Natural killer cell (primary cell): ENCODE measurements around the gene PDE6A. TPM values are rescaled to one million over a fixed set of nuclear protein-coding genes. Genes with fewer than 3 reads are reported as not detected.
A peak's percentile ranks its signal among the peaks of the same experiment; 100 is the strongest.

Source experiments
- ATAC-seq, 3 donors: fragments of 150-1000 bp in 2 of 3; fragments of 200-7000 bp in 1 of 3; cut with Tn5 transposase; 1 replicate in 1 of 3; 2 replicates in 2 of 3; pipeline ENCODE4 v1.10.0; 2021; ENCODE audit warnings: mild to moderate bottlenecking in 2 of 3, moderate library complexity in 2 of 3
- DNase-seq, 2 donors: peaks; one replicate each; pipeline versions ENCODE4 v3.0.0 to v3.0.0-alpha.2; 2013 to 2021; ENCODE audit warnings: mixed read lengths in 1 of 2
- H3K27ac ChIP-seq: one replicate; pipeline ENCODE4 v1.5.1; 2013; ENCODE audit warnings: mild to moderate bottlenecking, low read length
- H3K27me3 ChIP-seq: one replicate; pipeline ENCODE4 v1.6.1; 2013; ENCODE audit warnings: low read length; ENCODE audit not compliant: control insufficient read depth, insufficient read depth
- H3K36me3 ChIP-seq: one replicate; pipeline ENCODE4 v1.6.1; 2013; ENCODE audit warnings: low read length; ENCODE audit not compliant: control insufficient read depth, insufficient read depth
- H3K4me1 ChIP-seq: one replicate; pipeline ENCODE4 v1.6.1; 2013; ENCODE audit warnings: low read length; ENCODE audit not compliant: control insufficient read depth, insufficient read depth
- H3K4me3 ChIP-seq: one replicate; pipeline ENCODE4 v1.5.1; 2013; ENCODE audit warnings: low read length
- H3K9me3 ChIP-seq: one replicate; pipeline ENCODE4 v1.6.1; 2013; ENCODE audit warnings: low read length; ENCODE audit not compliant: control insufficient read depth, insufficient read depth
- H3K27ac Mint-ChIP-seq, 2 donors: one replicate each; pipeline ENCODE4 v1.8.0; 2022; ENCODE audit warnings: mild to moderate bottlenecking in 2 of 2, mixed read lengths in 2 of 2, moderate library complexity in 1 of 2
- H3K27me3 Mint-ChIP-seq, 2 donors: one replicate each; pipeline ENCODE4 v1.8.0; 2022; ENCODE audit warnings: low read depth in 2 of 2, mixed read lengths in 2 of 2
- H3K36me3 Mint-ChIP-seq: one replicate; pipeline ENCODE4 v1.8.0; 2022; ENCODE audit warnings: mixed read lengths
- H3K4me1 Mint-ChIP-seq, 2 donors: one replicate each; pipeline ENCODE4 v1.8.0; 2022; ENCODE audit warnings: mixed read lengths in 2 of 2
- H3K4me3 Mint-ChIP-seq: one replicate; pipeline ENCODE4 v1.8.0; 2022; ENCODE audit warnings: mild to moderate bottlenecking, moderate library complexity, mixed read lengths
- H3K9me3 Mint-ChIP-seq, 2 donors: one replicate each; pipeline ENCODE4 v1.8.0; 2022; ENCODE audit warnings: mixed read lengths in 2 of 2
- WGBS: methylation state at CpG from one replicate; pipeline ENCODE4 v1.1.7; 2013; ENCODE audit warnings: missing lambda C conversion rate; ENCODE audit not compliant: insufficient coverage; 5-methylcytosine and 5-hydroxymethylcytosine counted together
- intact Hi-C: fragments of 100-400 bp; cut with micrococcal nuclease; formaldehyde crosslinking; loops from one replicate; pipeline ENCODE4 v1.14.2; 2022
- total RNA-seq, 4 donors: library from RNA; stranded (reverse); fragments of 120-200 nt in 1 of 4; gene quantifications; one replicate each; pipeline versions ENCODE4 v1.2.3 to v1.2.4, GENCODE V29; 2013 to 2022
- TF ChIP-seq, protein P1 (sequence below): fragments of 200-600 bp; IDR thresholded peaks from one replicate; pipeline ENCODE4 v1.8.0; 2022; ENCODE audit warnings: antibody characterized with exemption

The PDE6A gene
- total RNA-seq, 3 donors from 2014 or later (not counting 1 experiment from before 2014, with no cell fraction given), result not detected

DNA sequence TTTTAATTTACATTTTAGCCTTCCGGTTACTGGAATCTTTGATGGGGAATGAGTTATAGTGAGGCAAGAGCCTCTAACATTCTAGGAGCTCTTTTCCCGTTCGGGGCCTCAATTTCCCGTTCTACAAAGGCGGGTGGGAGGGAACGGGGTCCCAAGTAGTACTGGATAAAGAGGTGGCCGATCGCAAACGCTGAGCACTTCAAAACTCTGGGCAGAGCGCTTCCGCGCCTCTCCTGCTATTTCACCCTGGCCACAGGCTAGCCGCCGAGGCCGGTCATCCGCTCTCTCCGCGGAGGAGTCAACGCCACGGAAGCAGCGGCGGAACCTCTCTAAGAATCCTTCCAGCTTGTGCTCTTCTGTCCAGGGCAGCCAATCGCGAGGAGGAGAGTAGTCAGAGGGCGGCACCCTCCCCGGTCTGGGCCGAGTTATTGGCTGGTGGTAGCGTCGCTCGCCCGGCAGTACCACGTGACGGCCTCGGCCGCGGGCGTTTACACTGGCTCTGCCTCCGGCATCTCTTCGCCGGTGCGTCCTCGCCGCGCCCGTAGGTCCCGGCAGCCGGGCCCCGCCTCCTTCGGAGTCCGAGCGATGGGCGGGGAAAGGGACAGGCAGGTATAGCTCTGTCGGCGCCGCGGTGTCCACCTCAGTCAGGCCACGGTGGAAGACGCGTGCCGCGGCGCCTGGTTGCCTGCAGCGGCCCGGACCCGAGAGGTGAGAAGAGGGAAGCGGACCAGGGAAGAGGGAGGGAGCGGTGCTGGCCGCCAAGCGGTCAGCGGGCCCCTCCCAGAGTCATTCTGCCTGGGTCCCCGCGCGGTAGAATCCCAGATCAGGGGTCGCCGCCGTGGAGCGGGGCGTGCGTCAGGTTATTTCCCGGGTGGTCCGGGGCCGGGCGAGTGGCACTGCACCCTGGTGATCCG is 15.9 kb upstream of the PDE6A start, which contains the start of gene SLC26A2:
Gene SLC26A2 (plus strand): TSS at position 487 of the 914 bp plus-strand sequence. CDS start 16,895 bp downstream, outside the sequence.
- peak; percentile 91 to 96 for DNase-seq
- ATAC-seq, result peak; percentile 96 to 99 (median 98)
- Histone ChIP-seq H3K36me3 (no peaks in the 10 kb centered on the region), H3K4me1 (peaks cover 17% of the 10 kb centered on the region), H3K27ac (peak within 1 kb of the TSS; percentile 80), H3K27me3 (no peaks in the 10 kb centered on the region), H3K4me3 (peak within 1 kb of the TSS; percentile 87), H3K9me3 (no peaks in the 10 kb centered on the region)
- H3K27me3 Mint-ChIP-seq, result no peaks in the 10 kb centered on the region
- peak within 1 kb of the TSS; percentile 95 to 96 for H3K27ac Mint-ChIP-seq
- intact Hi-C loops, result loop anchor here (1.0 to 2.0 kb wide), 2 partner anchors 41 to 86 kb away; no protein-coding TSS in a partner anchor
- TF ChIP-seq, protein P1, sequence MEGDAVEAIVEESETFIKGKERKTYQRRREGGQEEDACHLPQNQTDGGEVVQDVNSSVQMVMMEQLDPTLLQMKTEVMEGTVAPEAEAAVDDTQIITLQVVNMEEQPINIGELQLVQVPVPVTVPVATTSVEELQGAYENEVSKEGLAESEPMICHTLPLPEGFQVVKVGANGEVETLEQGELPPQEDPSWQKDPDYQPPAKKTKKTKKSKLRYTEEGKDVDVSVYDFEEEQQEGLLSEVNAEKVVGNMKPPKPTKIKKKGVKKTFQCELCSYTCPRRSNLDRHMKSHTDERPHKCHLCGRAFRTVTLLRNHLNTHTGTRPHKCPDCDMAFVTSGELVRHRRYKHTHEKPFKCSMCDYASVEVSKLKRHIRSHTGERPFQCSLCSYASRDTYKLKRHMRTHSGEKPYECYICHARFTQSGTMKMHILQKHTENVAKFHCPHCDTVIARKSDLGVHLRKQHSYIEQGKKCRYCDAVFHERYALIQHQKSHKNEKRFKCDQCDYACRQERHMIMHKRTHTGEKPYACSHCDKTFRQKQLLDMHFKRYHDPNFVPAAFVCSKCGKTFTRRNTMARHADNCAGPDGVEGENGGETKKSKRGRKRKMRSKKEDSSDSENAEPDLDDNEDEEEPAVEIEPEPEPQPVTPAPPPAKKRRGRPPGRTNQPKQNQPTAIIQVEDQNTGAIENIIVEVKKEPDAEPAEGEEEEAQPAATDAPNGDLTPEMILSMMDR, result no peak
- no peaks in the 10 kb centered on the region for H3K36me3 Mint-ChIP-seq
- H3K4me1 Mint-ChIP-seq, result peaks cover 29 to 36% of the 10 kb centered on the region in 2 donors
- peak within 1 kb of the TSS; percentile 97 for H3K4me3 Mint-ChIP-seq
- H3K9me3 Mint-ChIP-seq, result no peaks in the 10 kb centered on the region
- under 1% methylated on average over 84 of the region's 84 CpGs for WGBS

DNA sequence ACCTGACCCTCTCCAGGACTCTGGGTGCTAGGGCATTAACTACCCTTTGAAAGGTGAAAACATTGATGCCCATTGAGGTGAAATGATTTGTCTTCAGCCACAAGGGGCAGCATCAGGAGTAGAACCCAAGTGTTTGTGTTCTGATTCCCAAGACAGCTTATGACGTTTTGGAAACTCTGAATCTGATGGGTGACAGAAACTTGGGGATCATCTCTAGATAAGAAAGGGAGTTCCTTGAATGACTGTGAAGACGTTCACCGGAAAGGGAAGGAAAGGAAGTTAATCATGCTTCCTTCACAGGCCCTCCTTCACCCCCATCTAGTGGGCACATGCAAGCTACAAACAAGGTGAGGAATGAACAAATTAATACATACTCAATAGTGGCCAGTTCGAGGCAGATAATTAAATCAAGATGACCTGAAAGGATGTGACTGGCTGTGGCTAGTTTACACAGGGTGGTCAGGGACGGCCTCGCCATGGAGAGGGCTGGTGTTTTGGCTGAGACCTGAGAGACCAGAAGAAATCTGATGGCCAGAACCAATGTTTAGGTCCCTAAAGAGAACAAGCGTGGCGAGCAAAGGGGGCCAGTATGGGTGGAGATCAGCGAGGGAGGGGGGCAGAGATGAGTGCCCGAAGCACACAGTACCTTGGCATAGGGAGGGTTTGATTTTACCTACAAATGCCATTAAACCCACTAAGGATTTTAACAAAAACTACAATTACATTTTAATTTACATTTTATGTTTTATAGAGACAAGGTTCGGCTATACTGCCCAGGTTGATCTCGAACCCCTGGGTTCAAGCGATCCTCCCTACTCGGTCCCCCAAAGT is 15.0 kb upstream of the PDE6A start:
- peaks cover 17% of the 10 kb centered on the region for H3K4me1 ChIP-seq
- H3K9me3 ChIP-seq, result no peaks in the 10 kb centered on the region
- Mint-ChIP-seq H3K27ac (peak overlapping the region; percentile 95 to 96), H3K4me3 (peak overlapping the region; percentile 97), H3K27me3 (peaks cover 0 to 3% of the 10 kb centered on the region in 2 donors), H3K36me3 (no peaks in the 10 kb centered on the region), H3K9me3 (no peaks in the 10 kb centered on the region), H3K4me1 (peaks cover 29 to 36% of the 10 kb centered on the region in 2 donors)
- H3K4me3 ChIP-seq, result peak overlapping the region; percentile 87
- WGBS, result 40% methylated on average over 10 of the region's 14 CpGs
- ATAC-seq (peak in 1 of 3 donors; percentile 5), DNase-seq (peak; percentile 17 to 76)
- H3K27ac ChIP-seq, result peak overlapping the region; percentile 80
- no peaks in the 10 kb centered on the region for H3K36me3 ChIP-seq
- intact Hi-C loops, result loop anchor here (1.0 to 2.0 kb wide), 2 partner anchors 42 to 87 kb away; no protein-coding TSS in a partner anchor
- TF ChIP-seq, protein P1, result peak; percentile 56
- no peaks in the 10 kb centered on the region for H3K27me3 ChIP-seq

DNA sequence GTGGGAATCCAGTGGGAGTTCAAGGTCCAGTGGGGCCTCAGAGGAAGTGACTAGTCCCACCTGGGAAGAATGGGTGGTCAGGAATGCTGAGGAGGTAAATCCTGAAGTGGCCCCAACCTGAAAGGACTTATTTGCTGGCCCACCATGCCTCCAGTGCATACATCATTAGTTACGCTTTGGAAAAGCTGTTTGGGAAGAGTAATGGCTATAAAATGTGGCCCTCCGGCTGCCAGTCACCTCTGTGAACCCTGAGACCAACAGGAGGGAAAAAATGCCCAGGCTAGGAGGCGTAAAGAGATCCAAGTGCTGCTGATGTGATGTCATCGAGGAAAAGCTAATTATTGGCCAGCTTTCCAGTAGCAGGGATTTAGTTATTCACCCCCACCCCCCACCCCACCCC is 13.3 kb upstream of the PDE6A start:
- H3K27ac Mint-ChIP-seq, result no peak overlapping the region
- DNase-seq (no peak), ATAC-seq (no peak)
- H3K9me3 Mint-ChIP-seq, result no peaks in the 10 kb centered on the region
- TF ChIP-seq, protein P1, result no peak
- H3K4me1 ChIP-seq, result peaks cover 17% of the 10 kb centered on the region
- H3K27ac ChIP-seq, result no peak overlapping the region
- 97% methylated on average over 3 of the region's 4 CpGs for WGBS
- H3K4me3 ChIP-seq, result no peak overlapping the region
- no peaks in the 10 kb centered on the region for H3K36me3 Mint-ChIP-seq
- no peaks in the 10 kb centered on the region for H3K27me3 ChIP-seq
- no peaks in the 10 kb centered on the region for H3K36me3 ChIP-seq
- intact Hi-C loops, result no loop called here
- H3K4me1 Mint-ChIP-seq, result peaks cover 29 to 34% of the 10 kb centered on the region in 2 donors
- no peaks in the 10 kb centered on the region for H3K9me3 ChIP-seq
- no peak overlapping the region for H3K4me3 Mint-ChIP-seq
- peaks cover 0 to 3% of the 10 kb centered on the region in 2 donors for H3K27me3 Mint-ChIP-seq
